G401.6 (cell line): ENCODE measurements around the gene TNS1.

ENCODE experiments used
- FAIRE-seq: peaks from 2 replicates; lab custom pipeline; 2012; peaks lifted over from hg19 to GRCh38; lab: Jason Lieb, UNC

The TNS1 gene

GRCh38 chr2:217979151-217979811 lies 23.5 kb downstream of the TNS1 start:
- FAIRE-seq, result no peak

DNA sequence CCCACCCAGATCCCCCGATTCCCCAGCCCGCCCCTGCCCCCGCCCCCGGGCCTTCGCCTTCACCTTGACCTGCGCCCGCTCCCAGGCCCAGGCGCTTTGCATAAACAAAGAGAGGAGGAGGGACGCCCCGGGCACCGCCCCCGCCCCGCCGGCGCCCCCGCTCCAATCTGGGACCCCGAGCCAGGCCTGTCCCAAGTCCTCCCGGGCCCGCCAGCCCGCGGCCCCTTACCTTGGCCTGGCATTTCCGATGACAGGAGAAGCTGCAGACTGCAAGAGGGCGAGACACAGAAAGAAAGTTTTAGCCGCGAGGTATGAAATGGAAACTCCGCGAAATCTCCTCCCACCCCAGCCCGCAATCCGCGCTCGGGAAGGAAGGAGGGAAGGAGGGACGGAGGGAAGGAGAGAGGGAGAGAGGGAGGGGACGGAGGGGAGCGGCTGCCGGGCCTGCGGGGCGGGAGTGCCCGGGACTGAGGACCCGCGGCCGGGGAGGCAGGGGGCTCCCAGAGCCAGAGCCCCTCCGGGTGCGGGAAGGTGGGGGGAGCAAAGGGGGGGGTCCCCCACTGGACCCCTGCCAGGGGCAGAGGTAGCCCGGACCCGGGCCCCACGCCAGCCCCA lies 24.2 kb downstream of the TNS1 start:
- no peak for FAIRE-seq

GRCh38 chr2:217977840-217978535 lies 24.8 kb downstream of the TNS1 start:
- FAIRE-seq, result no peak

DNA sequence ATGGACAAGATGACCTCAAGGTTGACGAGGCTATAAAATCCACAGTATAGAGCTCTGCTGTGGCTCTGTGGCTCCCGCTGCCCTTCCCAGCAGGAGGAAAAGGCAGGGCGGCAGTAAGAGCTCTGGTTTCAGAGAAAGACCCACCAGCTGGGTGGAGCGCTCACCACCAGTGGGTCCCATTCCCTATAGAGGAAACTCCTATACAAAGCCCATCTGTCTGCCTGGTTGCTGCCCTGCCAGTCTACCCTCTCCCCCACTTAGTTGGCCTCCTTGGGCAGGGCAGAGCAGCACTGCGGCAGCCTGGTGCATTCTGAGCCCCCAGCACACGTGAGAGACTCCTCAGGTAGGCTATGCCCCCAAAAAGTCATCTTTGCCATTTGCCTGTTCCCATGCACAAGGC lies 26.5 kb downstream of the TNS1 start:
- FAIRE-seq, result no peak

DNA sequence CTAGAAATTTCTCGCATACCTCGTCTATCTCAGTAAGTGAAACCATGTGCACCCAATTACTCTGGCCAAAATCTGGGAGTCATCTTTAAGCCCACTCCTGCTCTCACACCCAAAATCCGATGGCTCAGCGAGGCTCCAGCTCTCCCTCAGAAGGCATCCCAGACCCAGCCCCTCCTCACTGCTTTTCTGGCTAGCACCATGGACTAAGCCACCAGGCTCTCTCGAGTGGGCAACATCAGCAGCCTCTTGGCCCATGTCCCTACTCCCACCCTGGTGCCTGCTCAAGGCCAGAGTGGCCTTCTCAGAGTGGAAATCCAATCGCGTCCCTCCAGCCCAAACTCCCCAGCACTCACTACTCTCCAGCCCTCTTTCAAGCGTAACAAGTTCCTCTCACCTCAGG lies 27.2 kb downstream of the TNS1 start:
- FAIRE-seq, result no peak

- FAIRE-seq, result no peak
These were observed 28.3 kb downstream of the TNS1 start for GRCh38 chr2:217974389-217975005.

- FAIRE-seq, result no peak
These were observed 29.6 kb downstream of the TNS1 start for GRCh38 chr2:217973008-217973787.

GRCh38 chr2:217972490-217972889 lies 30.3 kb downstream of the TNS1 start:
- FAIRE-seq, result no peak

GRCh38 chr2:217972037-217972436 lies 30.8 kb downstream of the TNS1 start:
- FAIRE-seq, result no peak

GRCh38 chr2:217971166-217971565 lies 31.6 kb downstream of the TNS1 start:
- FAIRE-seq, result no peak

GRCh38 chr2:217970206-217970605 lies 32.6 kb downstream of the TNS1 start:
- no peak for FAIRE-seq

GRCh38 chr2:217969588-217969987 lies 33.2 kb downstream of the TNS1 start:
- no peak for FAIRE-seq

GRCh38 chr2:217968023-217968422 lies 34.8 kb downstream of the TNS1 start:
- FAIRE-seq, result no peak

- FAIRE-seq, result no peak
These were observed 36.2 kb downstream of the TNS1 start for GRCh38 chr2:217966423-217967070.

DNA sequence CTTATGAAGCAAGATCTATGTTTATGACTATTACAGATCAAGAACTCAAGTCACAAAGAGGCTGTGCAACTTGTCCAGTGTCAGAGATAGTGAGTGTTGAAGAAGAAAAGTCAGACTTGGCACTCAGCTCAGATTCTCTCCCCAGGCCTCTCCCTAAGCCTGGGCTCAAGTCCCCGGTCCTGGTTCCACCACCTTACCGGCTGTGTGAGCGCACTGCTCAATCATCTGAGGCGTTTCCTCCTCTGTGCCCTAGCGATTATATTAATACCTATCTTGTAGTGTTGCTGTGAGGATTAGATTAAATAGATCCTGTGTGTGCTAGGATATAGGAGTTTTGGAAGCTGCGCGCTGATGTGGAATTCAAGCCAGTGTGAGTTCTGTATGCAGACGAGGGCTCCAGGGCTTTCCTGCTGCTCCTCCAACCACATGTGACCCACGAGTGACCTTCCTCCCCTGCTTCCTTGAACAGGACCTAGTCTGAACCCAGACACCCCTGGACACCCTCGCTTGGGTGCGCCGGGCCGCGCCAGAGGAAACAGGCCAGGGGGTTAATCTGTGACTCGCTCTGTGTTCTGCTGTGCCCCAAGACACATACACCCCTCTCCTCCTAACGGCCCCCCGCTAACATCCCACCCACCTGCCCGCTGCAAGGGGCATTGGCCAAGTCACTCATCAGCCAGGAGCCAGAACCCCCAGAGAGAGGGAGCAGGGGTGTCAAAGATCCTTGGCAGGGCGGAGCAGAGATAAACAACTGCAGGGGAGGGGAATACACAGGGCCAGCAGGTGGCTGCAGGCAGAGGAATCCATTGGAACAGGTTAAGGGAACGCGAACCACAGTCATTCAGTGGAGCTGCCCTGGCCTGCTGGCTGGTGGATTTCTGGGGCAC lies 38.3 kb downstream of the TNS1 start:
- no peak for FAIRE-seq

- no peak for FAIRE-seq
These were observed 42.4 kb downstream of the TNS1 start for GRCh38 chr2:217960351-217960750.

GRCh38 chr2:217959723-217960122 lies 43.1 kb downstream of the TNS1 start:
- no peak for FAIRE-seq

GRCh38 chr2:217958884-217959225 lies 43.9 kb downstream of the TNS1 start:
- no peak for FAIRE-seq

DNA sequence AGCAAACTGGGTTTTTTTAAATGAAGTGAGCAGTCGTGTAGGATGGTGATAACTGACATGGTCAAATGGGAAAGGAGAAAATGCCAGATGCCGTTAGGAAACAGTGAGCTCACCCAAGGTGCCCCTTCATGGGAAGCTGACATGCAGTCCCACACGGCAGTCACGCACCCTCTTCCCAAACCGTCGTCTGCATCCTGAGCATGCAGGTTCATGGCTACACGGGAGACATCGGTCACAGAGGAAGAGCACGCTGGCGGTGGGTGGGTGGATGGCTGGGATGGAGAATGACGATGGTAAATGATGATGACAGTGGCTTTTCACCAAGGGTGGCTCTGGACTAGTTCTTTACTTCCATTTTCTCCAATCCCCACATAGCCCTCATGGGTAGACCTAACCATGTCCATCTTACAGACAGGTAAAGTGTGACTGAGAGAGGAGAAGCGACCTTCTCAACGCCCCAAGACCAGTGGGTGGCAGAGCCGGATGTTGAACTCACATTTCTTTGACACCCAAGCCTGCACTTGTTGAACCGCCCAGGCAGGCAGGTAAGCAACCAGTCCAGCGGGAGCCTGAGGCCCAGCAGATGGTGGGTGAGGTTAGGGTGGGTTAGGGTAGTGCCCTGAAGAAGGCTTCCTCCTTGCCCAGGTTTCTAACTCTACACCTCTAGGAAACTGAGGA lies 44.5 kb downstream of the TNS1 start:
- FAIRE-seq, result no peak
